ENCODE results near the gene CRISP3.

DNA sequence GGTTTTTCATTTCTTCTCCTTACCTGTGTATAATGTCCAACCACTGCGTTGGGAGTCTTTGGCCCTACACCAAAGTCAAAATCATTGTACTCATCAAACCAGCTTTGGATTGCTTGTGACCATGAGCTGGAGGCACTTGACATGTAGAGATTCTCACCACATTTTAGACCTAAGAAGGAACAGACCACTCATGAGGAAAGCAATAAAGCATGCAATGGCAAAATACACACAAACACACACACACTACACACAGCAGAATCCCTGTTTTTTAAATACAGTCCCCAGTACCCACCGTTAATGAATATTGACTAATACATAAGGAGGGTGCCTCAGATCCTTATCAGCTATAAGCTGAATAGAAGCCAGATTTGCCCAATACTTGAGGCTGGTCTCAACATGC, 10.5 kb downstream of the CRISP3 start:
- TF ChIP-seq, protein P1, sequence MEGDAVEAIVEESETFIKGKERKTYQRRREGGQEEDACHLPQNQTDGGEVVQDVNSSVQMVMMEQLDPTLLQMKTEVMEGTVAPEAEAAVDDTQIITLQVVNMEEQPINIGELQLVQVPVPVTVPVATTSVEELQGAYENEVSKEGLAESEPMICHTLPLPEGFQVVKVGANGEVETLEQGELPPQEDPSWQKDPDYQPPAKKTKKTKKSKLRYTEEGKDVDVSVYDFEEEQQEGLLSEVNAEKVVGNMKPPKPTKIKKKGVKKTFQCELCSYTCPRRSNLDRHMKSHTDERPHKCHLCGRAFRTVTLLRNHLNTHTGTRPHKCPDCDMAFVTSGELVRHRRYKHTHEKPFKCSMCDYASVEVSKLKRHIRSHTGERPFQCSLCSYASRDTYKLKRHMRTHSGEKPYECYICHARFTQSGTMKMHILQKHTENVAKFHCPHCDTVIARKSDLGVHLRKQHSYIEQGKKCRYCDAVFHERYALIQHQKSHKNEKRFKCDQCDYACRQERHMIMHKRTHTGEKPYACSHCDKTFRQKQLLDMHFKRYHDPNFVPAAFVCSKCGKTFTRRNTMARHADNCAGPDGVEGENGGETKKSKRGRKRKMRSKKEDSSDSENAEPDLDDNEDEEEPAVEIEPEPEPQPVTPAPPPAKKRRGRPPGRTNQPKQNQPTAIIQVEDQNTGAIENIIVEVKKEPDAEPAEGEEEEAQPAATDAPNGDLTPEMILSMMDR (IDR thresholded peaks at IDR 0.05), result no peak
- TF ChIP-seq POLR2A (IDR thresholded peaks at IDR 0.05) (no peak), POLR2AphosphoS5 (IDR thresholded peaks at IDR 0.05) (no peak), EP300 (IDR thresholded peaks at IDR 0.05) (no peak)

Measured in stomach (tissue), 4 donors.